Trophoblast cell (in vitro differentiated cells and primary cell): ENCODE measurements around the gene PLCG2.

Source experiments
- DNase-seq, 2 donors: peaks; one replicate each; pipeline ENCODE4 v3.0.0-alpha.2; 2016
- H2AFZ ChIP-seq: 2 replicates; pipeline ENCODE4 v1.6.1; 2013; ENCODE audit warnings: low read length, moderate library complexity, mild to moderate bottlenecking; ENCODE audit not compliant: insufficient read depth, poor library complexity
- H2AK5ac ChIP-seq: 2 replicates; pipeline ENCODE4 v1.6.1; 2013; ENCODE audit warnings: mild to moderate bottlenecking, low read length
- H2BK120ac ChIP-seq: 2 replicates; pipeline ENCODE4 v1.6.1; 2013; ENCODE audit warnings: low read length, mild to moderate bottlenecking, moderate library complexity; ENCODE audit not compliant: insufficient read depth, poor library complexity
- H2BK12ac ChIP-seq: 2 replicates; pipeline ENCODE4 v1.6.1; 2013; ENCODE audit warnings: mild to moderate bottlenecking, low read length, moderate library complexity
- H2BK5ac ChIP-seq: 2 replicates; pipeline ENCODE4 v1.6.1; 2013; ENCODE audit warnings: low read length, low read depth, moderate library complexity, mild to moderate bottlenecking; ENCODE audit not compliant: poor library complexity
- H3K14ac ChIP-seq: 2 replicates; pipeline ENCODE4 v1.6.1; 2013; ENCODE audit warnings: mild to moderate bottlenecking, low read length
- H3K18ac ChIP-seq: 2 replicates; pipeline ENCODE4 v1.6.1; 2013; ENCODE audit warnings: mild to moderate bottlenecking, low read length
- H3K23ac ChIP-seq: 2 replicates; pipeline ENCODE4 v1.6.1; 2013; ENCODE audit warnings: low read length
- H3K27ac ChIP-seq: 2 replicates; pipeline ENCODE4 v1.5.1; 2013; ENCODE audit warnings: low read depth, mild to moderate bottlenecking, inconsistent platforms, low read length, moderate library complexity
- H3K27me3 ChIP-seq: 2 replicates; pipeline ENCODE4 v1.6.1; 2013; ENCODE audit warnings: inconsistent platforms, mild to moderate bottlenecking, low read length, moderate library complexity; ENCODE audit not compliant: insufficient read depth
- H3K36me3 ChIP-seq, 2 experiments: 1 replicate in 1 of 2; 2 replicates in 1 of 2; pipeline ENCODE4 v1.6.1; 2013; ENCODE audit warnings: low read length in 2 of 2, mild to moderate bottlenecking in 2 of 2, moderate library complexity in 1 of 2; ENCODE audit not compliant: insufficient read depth in 2 of 2, control insufficient read depth in 1 of 2
- H3K4ac ChIP-seq: 2 replicates; pipeline ENCODE4 v1.6.1; 2013; ENCODE audit warnings: low read depth, mild to moderate bottlenecking, low read length, moderate library complexity
- H3K4me1 ChIP-seq, 2 experiments: 1 replicate in 1 of 2; 2 replicates in 1 of 2; pipeline ENCODE4 v1.6.1; 2013; ENCODE audit warnings: low read length in 2 of 2, mild to moderate bottlenecking in 2 of 2, moderate library complexity in 1 of 2; ENCODE audit not compliant: insufficient read depth in 2 of 2, control insufficient read depth in 1 of 2
- H3K4me2 ChIP-seq: 2 replicates; pipeline ENCODE4 v1.6.1; 2013; ENCODE audit warnings: inconsistent platforms, mild to moderate bottlenecking, low read length, moderate library complexity
- H3K4me3 ChIP-seq: 2 replicates; pipeline ENCODE4 v1.5.1; 2013; ENCODE audit warnings: mild to moderate bottlenecking, low read depth, low read length, inconsistent platforms
- H3K79me1 ChIP-seq: one replicate; pipeline ENCODE4 v1.6.1; 2013; ENCODE audit warnings: low read length
- H3K79me2 ChIP-seq: 2 replicates; pipeline ENCODE4 v1.6.1; 2013; ENCODE audit warnings: low read length, mild to moderate bottlenecking; ENCODE audit not compliant: control insufficient read depth, insufficient read depth, poor library complexity
- H3K9ac ChIP-seq: 2 replicates; pipeline ENCODE4 v1.6.1; 2013; ENCODE audit warnings: mild to moderate bottlenecking, low read length
- H3K9me3 ChIP-seq: 2 replicates; pipeline ENCODE4 v1.6.1; 2013; ENCODE audit warnings: low read depth, mild to moderate bottlenecking, control low read depth, inconsistent platforms, low read length; ENCODE audit not compliant: insufficient read depth
- H4K12ac ChIP-seq: 2 replicates; pipeline ENCODE4 v1.6.1; 2013; ENCODE audit warnings: low read depth, mild to moderate bottlenecking, low read length, moderate library complexity
- H4K8ac ChIP-seq: 2 replicates; pipeline ENCODE4 v1.6.1; 2013; ENCODE audit warnings: low read depth, mild to moderate bottlenecking, low read length, moderate library complexity
- H4K91ac ChIP-seq: one replicate; pipeline ENCODE4 v1.6.1; 2013; ENCODE audit warnings: low read depth, mild to moderate bottlenecking, low read length, moderate library complexity
- WGBS: extraction: QIAGEN DNeasy Blood & Tissue Kit; methylation state at CpG from one replicate; pipeline ENCODE4 v1.1.7; 2013; ENCODE audit warnings: missing lambda C conversion rate; ENCODE audit not compliant: insufficient read length, insufficient coverage; ENCODE audit errors: extremely low coverage; 5-methylcytosine and 5-hydroxymethylcytosine counted together

The PLCG2 gene

DNA sequence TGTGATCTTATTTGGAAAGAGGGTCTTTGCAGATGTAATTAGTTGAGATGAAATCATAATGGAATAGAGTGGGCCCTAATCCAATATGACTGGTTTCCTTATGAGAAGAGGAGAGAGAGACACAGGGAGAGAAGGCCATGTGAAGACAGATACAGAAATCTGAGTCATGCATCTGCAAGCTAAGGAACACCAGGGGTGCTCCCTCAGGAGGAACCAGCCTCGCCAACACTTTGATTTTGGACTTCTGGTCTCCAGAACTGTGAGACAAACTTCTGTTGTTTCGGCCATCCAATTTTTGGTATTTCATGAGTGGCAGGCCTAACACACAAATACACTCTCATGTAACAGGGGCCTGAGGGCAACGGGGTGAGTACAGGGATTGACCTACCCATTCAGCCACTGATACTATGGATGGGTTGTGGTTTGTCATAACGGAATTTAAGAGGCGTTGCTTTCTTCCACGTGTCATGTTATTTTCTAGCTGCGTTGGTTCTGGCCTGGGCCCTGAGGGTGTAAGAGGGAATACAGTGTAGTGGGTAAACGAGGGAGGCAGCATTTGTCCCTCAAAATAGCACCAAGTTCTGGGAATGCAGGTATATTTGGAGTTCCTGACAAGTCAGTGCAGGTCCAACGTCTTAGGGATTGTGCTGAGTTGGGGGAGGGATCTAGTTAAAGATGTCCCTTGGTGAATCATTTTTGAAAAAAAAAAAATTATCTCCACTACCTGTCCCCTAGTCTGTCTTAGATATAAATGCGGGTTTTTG is 17.7 kb downstream of the PLCG2 start:
- Histone ChIP-seq H3K4me3 (no peak overlapping the region), H3K4me1 (no peaks in the 10 kb centered on the region), H2BK5ac (no peak overlapping the region), H3K4ac (no peak overlapping the region), H4K8ac (no peak overlapping the region), H2BK120ac (no peak overlapping the region), H2AK5ac (no peak overlapping the region), H2BK12ac (no peak overlapping the region), H3K9ac (no peak overlapping the region), H3K4me2 (no peak overlapping the region), H4K91ac (no peak overlapping the region), H3K14ac (no peak overlapping the region), H3K9me3 (no peaks in the 10 kb centered on the region), H3K79me1 (no peaks in the 10 kb centered on the region), H3K36me3 (no peaks in the 10 kb centered on the region), H2AFZ (no peak overlapping the region), H3K27ac (no peak overlapping the region), H3K27me3 (no peaks in the 10 kb centered on the region), H3K18ac (no peak overlapping the region), H3K23ac (no peak overlapping the region), H3K79me2 (no peaks in the 10 kb centered on the region), H4K12ac (no peak overlapping the region)
- DNase-seq = peak in 1 of 2 donors; percentile 7
- no CpG with 5 or more reads among the region's 10 CpGs for WGBS

DNA sequence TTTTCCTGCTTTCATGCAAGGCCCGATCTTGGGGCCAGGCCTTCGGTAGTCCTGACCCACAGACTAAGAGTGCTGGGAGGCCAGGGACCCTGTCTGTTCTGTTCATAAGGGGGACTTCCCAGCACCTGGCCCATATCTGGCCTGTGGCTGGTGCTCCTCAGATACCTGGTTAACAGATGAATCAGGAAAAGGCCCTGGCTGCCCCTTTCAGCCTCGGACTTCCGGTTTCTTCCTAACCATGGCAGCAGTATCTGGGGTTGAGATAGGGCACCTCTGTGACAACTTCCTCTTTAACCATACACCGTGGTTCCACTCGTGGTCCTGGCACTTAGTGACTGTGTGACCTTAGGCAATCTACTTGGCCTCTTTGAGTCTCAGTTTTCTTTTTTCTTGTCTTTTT is 18.4 kb downstream of the PLCG2 start:
- H3K4me1 ChIP-seq = no peaks in the 10 kb centered on the region
- H3K36me3 ChIP-seq = no peaks in the 10 kb centered on the region
- no peak overlapping the region for H3K27ac ChIP-seq
- no peak overlapping the region for H2AFZ ChIP-seq
- H3K14ac ChIP-seq = no peak overlapping the region
- no peak overlapping the region for H3K4me3 ChIP-seq
- no peak overlapping the region for H3K4me2 ChIP-seq
- no peak overlapping the region for H3K18ac ChIP-seq
- WGBS = no CpG with 5 or more reads among the region's 6 CpGs
- no peak overlapping the region for H2AK5ac ChIP-seq
- H2BK120ac ChIP-seq = no peak overlapping the region
- H3K9ac ChIP-seq = no peak overlapping the region
- H3K79me1 ChIP-seq = no peaks in the 10 kb centered on the region
- no peak overlapping the region for H3K23ac ChIP-seq
- no peak overlapping the region for H4K8ac ChIP-seq
- H3K27me3 ChIP-seq = no peaks in the 10 kb centered on the region
- no peak overlapping the region for H2BK5ac ChIP-seq
- no peak overlapping the region for H4K91ac ChIP-seq
- DNase-seq = no peak
- H3K9me3 ChIP-seq = no peaks in the 10 kb centered on the region
- no peak overlapping the region for H3K4ac ChIP-seq
- H2BK12ac ChIP-seq = no peak overlapping the region
- H4K12ac ChIP-seq = no peak overlapping the region
- no peaks in the 10 kb centered on the region for H3K79me2 ChIP-seq

- Histone ChIP-seq H4K12ac (no peak overlapping the region), H3K9ac (no peak overlapping the region), H3K79me2 (no peaks in the 10 kb centered on the region), H3K4me2 (no peak overlapping the region), H3K4ac (no peak overlapping the region), H3K36me3 (no peaks in the 10 kb centered on the region), H3K14ac (no peak overlapping the region), H2BK5ac (no peak overlapping the region), H2BK12ac (no peak overlapping the region), H3K27ac (no peak overlapping the region), H3K4me3 (no peak overlapping the region), H3K23ac (no peak overlapping the region), H4K91ac (no peak overlapping the region), H3K79me1 (no peaks in the 10 kb centered on the region), H3K27me3 (no peaks in the 10 kb centered on the region), H2AFZ (no peak overlapping the region), H4K8ac (no peak overlapping the region), H3K18ac (no peak overlapping the region), H2BK120ac (no peak overlapping the region), H3K9me3 (no peaks in the 10 kb centered on the region), H3K4me1 (no peaks in the 10 kb centered on the region), H2AK5ac (no peak overlapping the region)
- WGBS = no CpG with 5 or more reads among the region's 14 CpGs
- no peak for DNase-seq
Observed at GRCh38 chr16:81798311-81799137, 19.4 kb downstream of the PLCG2 start.

GRCh38 chr16:81799138-81799504 is 20.0 kb downstream of the PLCG2 start:
- Histone ChIP-seq H3K79me2 (no peaks in the 10 kb centered on the region), H3K27me3 (no peaks in the 10 kb centered on the region), H4K91ac (no peak overlapping the region), H4K8ac (no peak overlapping the region), H2BK5ac (no peak overlapping the region), H3K4me3 (no peak overlapping the region), H3K14ac (no peak overlapping the region), H3K4me2 (no peak overlapping the region), H4K12ac (no peak overlapping the region), H3K36me3 (no peaks in the 10 kb centered on the region), H2BK12ac (no peak overlapping the region), H2AK5ac (no peak overlapping the region), H3K4ac (no peak overlapping the region), H2AFZ (no peak overlapping the region), H3K79me1 (no peaks in the 10 kb centered on the region), H3K23ac (no peak overlapping the region), H3K9ac (no peak overlapping the region), H3K4me1 (no peaks in the 10 kb centered on the region), H2BK120ac (no peak overlapping the region), H3K18ac (no peak overlapping the region), H3K27ac (no peak overlapping the region), H3K9me3 (no peaks in the 10 kb centered on the region)
- no peak for DNase-seq
- WGBS = no CpG with 5 or more reads among the region's 2 CpGs
